SK-N-SH treated with all-trans-retinoic acid at 6 μM for 48 hours (cell line): Measurements from ENCODE around the gene PCP4L1.

ENCODE experiments used
- ATAC-seq: fragments of 200-7000 bp; cut with Tn5 transposase; 3 replicates; pipeline ENCODE4 v1.9.1; 2020; ENCODE audit warnings: mild to moderate bottlenecking, moderate library complexity
- ARNTL ChIP-seq: fragments of 450-650 bp; formaldehyde crosslinking; IDR thresholded peaks from 2 replicates; pipeline ENCODE4 v1.5.0; 2020; ENCODE audit warnings: low read depth, mild to moderate bottlenecking, moderate library complexity, borderline replicate concordance
- CSDC2 ChIP-seq: fragments of 250-450 bp; sonication (Bioruptor Pico); IDR thresholded peaks from 2 replicates; pipeline ENCODE4 v1.5.0; 2020; ENCODE audit warnings: mild to moderate bottlenecking, moderate library complexity
- ESRRG ChIP-seq: fragments of 250-450 bp; sonication (Bioruptor Pico); IDR thresholded peaks from 2 replicates; pipeline ENCODE4 v1.6.1; 2021; ENCODE audit warnings: mild to moderate bottlenecking
- GLIS3 ChIP-seq: fragments of 250-450 bp; sonication (Bioruptor Pico); IDR thresholded peaks from 2 replicates; pipeline ENCODE4 v1.5.0; 2020; ENCODE audit warnings: mild to moderate bottlenecking, moderate library complexity
- PPARA ChIP-seq: fragments of 250-450 bp; sonication (Bioruptor Pico); IDR thresholded peaks from 2 replicates; pipeline ENCODE4 v1.5.0; 2020; ENCODE audit warnings: mild to moderate bottlenecking, borderline replicate concordance
- RARB ChIP-seq: fragments of 250-450 bp; sonication (Bioruptor Pico); IDR thresholded peaks from 2 replicates; pipeline ENCODE4 v1.8.0; 2021; ENCODE audit warnings: mild to moderate bottlenecking, moderate library complexity
- SNAI2 ChIP-seq: fragments of 250-450 bp; sonication (Bioruptor Pico); IDR thresholded peaks from 2 replicates; pipeline ENCODE4 v1.5.0; 2020; ENCODE audit warnings: mild to moderate bottlenecking, moderate library complexity
- TCF4 ChIP-seq: fragments of 250-450 bp; sonication (Bioruptor Pico); IDR thresholded peaks from 2 replicates; pipeline ENCODE4 v1.8.0; 2021; ENCODE audit warnings: mild to moderate bottlenecking, moderate library complexity, borderline replicate concordance
- TOX ChIP-seq: fragments of 250-450 bp; sonication (Bioruptor Pico); IDR thresholded peaks from 2 replicates; pipeline ENCODE4 v1.8.0; 2021; ENCODE audit warnings: mild to moderate bottlenecking, moderate library complexity, borderline replicate concordance
- ZC3H10 ChIP-seq: fragments of 250-450 bp; sonication (Bioruptor Pico); IDR thresholded peaks from 2 replicates; pipeline ENCODE4 v1.5.1; 2021; ENCODE audit warnings: mild to moderate bottlenecking, moderate library complexity
- ZFP3 ChIP-seq: fragments of 250-450 bp; sonication (Bioruptor Pico); IDR thresholded peaks from 2 replicates; pipeline ENCODE4 v1.5.0; 2020; ENCODE audit warnings: mild to moderate bottlenecking, moderate library complexity
- ZFP30 ChIP-seq: fragments of 450-650 bp; formaldehyde crosslinking; IDR thresholded peaks from 2 replicates; pipeline ENCODE4 v1.5.0; 2022; ENCODE audit warnings: mild to moderate bottlenecking, moderate library complexity
- ZNF565 ChIP-seq: fragments of 450-650 bp; formaldehyde crosslinking; conservative IDR thresholded peaks from 2 replicates; pipeline ENCODE4 v1.5.0; 2020; ENCODE audit warnings: low read depth, mild to moderate bottlenecking, moderate library complexity
- ZNF70 ChIP-seq: fragments of 450-650 bp; formaldehyde crosslinking; IDR thresholded peaks from 2 replicates; pipeline ENCODE4 v1.5.0; 2020; ENCODE audit warnings: mild to moderate bottlenecking, moderate library complexity
- TF ChIP-seq, protein P1 (sequence below): fragments of 250-450 bp; sonication (Bioruptor Pico); IDR thresholded peaks from 2 replicates; pipeline ENCODE4 v1.5.1; 2020; ENCODE audit warnings: low read depth, mild to moderate bottlenecking, moderate library complexity
- TF ChIP-seq, protein P2 (sequence below): fragments of 250-450 bp; sonication (Bioruptor Pico); IDR thresholded peaks from 2 replicates; pipeline ENCODE4 v1.5.0; 2020; ENCODE audit warnings: mild to moderate bottlenecking, moderate library complexity
- TF ChIP-seq, protein P3 (sequence below): fragments of 250-450 bp; sonication (Bioruptor Pico); IDR thresholded peaks from 2 replicates; pipeline ENCODE4 v1.8.0; 2020; ENCODE audit warnings: mild to moderate bottlenecking, moderate library complexity, borderline replicate concordance
- TF ChIP-seq, protein P4 (sequence below): fragments of 250-450 bp; sonication (Bioruptor Pico); IDR thresholded peaks from 2 replicates; pipeline ENCODE4 v1.8.0; 2021; ENCODE audit warnings: low read depth, mild to moderate bottlenecking, moderate library complexity, borderline replicate concordance
- TF ChIP-seq, protein P5 (sequence below): fragments of 250-450 bp; sonication (Bioruptor Pico); IDR thresholded peaks from 2 replicates; pipeline ENCODE4 v1.5.1; 2021; ENCODE audit warnings: mild to moderate bottlenecking, moderate library complexity

PCP4L1 gene

DNA sequence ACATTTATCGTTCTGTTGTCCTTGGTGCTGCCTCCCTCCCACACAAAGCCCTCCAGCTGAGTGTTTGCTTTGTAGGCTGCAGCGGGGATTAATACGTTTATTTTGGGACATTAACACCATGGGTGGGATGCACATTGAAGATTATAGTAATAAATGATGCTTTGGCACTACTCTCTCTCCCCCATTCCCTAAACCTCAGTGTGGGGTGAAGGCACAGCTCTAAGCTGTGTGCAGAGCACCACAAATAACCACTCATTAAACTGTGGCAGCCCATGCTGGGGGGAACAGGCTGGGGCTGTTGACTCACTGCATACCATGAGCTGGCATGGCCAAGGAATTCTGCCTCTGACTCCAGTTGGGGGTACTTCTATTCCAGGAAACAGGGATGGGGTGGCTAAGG lies 7.7 kb downstream of the PCP4L1 start:
- TF ChIP-seq, protein P1, sequence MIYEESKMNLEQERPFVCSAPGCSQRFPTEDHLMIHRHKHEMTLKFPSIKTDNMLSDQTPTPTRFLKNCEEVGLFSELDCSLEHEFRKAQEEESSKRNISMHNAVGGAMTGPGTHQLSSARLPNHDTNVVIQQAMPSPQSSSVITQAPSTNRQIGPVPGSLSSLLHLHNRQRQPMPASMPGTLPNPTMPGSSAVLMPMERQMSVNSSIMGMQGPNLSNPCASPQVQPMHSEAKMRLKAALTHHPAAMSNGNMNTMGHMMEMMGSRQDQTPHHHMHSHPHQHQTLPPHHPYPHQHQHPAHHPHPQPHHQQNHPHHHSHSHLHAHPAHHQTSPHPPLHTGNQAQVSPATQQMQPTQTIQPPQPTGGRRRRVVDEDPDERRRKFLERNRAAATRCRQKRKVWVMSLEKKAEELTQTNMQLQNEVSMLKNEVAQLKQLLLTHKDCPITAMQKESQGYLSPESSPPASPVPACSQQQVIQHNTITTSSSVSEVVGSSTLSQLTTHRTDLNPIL (CRISPR knock-in tag), result no peak
- peak; percentile 83 for ATAC-seq

DNA sequence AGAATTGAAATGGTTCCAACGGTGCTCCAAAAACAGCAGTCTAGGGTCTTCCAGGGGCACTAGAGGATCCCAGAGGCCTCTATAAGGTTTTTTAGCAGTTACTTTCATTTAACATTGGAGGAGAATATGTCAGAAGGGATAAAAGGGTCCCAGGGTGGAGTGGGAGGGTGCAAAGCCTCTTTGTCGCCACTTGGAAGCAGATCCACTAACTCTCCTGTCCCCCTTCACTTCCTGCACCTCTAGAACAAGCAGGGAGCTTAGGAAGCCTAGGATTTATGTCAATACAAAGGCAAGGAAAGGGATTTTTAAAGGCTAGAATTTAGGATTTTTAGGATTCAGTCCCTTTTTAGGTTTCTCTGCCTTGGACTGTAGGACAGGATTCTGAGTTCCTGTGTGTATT lies 8.3 kb downstream of the PCP4L1 start:
- TF ChIP-seq, protein P2, sequence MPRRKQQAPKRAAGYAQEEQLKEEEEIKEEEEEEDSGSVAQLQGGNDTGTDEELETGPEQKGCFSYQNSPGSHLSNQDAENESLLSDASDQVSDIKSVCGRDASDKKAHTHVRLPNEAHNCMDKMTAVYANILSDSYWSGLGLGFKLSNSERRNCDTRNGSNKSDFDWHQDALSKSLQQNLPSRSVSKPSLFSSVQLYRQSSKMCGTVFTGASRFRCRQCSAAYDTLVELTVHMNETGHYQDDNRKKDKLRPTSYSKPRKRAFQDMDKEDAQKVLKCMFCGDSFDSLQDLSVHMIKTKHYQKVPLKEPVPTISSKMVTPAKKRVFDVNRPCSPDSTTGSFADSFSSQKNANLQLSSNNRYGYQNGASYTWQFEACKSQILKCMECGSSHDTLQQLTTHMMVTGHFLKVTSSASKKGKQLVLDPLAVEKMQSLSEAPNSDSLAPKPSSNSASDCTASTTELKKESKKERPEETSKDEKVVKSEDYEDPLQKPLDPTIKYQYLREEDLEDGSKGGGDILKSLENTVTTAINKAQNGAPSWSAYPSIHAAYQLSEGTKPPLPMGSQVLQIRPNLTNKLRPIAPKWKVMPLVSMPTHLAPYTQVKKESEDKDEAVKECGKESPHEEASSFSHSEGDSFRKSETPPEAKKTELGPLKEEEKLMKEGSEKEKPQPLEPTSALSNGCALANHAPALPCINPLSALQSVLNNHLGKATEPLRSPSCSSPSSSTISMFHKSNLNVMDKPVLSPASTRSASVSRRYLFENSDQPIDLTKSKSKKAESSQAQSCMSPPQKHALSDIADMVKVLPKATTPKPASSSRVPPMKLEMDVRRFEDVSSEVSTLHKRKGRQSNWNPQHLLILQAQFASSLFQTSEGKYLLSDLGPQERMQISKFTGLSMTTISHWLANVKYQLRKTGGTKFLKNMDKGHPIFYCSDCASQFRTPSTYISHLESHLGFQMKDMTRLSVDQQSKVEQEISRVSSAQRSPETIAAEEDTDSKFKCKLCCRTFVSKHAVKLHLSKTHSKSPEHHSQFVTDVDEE (CRISPR knock-in tag), result no peak
- TF ChIP-seq, protein P3, sequence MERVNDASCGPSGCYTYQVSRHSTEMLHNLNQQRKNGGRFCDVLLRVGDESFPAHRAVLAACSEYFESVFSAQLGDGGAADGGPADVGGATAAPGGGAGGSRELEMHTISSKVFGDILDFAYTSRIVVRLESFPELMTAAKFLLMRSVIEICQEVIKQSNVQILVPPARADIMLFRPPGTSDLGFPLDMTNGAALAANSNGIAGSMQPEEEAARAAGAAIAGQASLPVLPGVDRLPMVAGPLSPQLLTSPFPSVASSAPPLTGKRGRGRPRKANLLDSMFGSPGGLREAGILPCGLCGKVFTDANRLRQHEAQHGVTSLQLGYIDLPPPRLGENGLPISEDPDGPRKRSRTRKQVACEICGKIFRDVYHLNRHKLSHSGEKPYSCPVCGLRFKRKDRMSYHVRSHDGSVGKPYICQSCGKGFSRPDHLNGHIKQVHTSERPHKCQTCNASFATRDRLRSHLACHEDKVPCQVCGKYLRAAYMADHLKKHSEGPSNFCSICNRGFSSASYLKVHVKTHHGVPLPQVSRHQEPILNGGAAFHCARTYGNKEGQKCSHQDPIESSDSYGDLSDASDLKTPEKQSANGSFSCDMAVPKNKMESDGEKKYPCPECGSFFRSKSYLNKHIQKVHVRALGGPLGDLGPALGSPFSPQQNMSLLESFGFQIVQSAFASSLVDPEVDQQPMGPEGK, result no peak
- TF ChIP-seq PPARA, result no peak
- TF ChIP-seq ZC3H10, result no peak
- TF ChIP-seq GLIS3 (CRISPR knock-in tag), result no peak
- TF ChIP-seq RARB (CRISPR knock-in tag), result no peak
- TF ChIP-seq TOX (CRISPR knock-in tag), result no peak
- TF ChIP-seq, protein P4, sequence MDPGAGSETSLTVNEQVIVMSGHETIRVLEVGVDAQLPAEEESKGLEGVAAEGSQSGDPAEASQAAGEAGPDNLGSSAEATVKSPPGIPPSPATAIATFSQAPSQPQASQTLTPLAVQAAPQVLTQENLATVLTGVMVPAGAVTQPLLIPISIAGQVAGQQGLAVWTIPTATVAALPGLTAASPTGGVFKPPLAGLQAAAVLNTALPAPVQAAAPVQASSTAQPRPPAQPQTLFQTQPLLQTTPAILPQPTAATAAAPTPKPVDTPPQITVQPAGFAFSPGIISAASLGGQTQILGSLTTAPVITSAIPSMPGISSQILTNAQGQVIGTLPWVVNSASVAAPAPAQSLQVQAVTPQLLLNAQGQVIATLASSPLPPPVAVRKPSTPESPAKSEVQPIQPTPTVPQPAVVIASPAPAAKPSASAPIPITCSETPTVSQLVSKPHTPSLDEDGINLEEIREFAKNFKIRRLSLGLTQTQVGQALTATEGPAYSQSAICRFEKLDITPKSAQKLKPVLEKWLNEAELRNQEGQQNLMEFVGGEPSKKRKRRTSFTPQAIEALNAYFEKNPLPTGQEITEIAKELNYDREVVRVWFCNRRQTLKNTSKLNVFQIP, result no peak
- no peak for TF ChIP-seq ZFP3 (CRISPR knock-in tag)
- no peak for TF ChIP-seq ZNF565 (CRISPR knock-in tag)
- ATAC-seq, result no peak; the same call in 2 of the 3 replicates

DNA sequence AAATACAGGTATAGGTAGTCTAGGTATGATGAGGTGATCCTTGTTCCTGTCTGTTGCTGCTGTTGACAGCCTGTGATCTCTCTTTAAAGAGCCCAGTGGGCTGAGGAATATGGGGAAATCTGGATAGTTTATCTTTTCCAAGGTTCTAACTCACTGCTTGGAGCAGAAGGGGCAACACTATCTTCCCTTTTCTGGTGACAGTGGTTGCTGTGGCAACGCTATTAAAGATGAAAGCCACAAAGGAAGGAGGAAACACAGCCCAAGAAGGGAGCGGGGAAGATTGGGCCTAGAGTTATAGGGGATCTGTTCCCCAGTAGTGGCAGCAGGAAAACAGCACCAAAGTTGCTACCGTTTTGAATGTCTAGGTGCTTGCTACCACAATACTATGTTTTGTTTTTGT lies 8.8 kb downstream of the PCP4L1 start:
- no peak for TF ChIP-seq CSDC2 (CRISPR knock-in tag)
- TF ChIP-seq TOX (CRISPR knock-in tag), result no peak
- TF ChIP-seq GLIS3 (CRISPR knock-in tag), result no peak
- TF ChIP-seq SNAI2 (CRISPR knock-in tag), result no peak
- TF ChIP-seq, protein P2 (CRISPR knock-in tag), result no peak
- no peak for TF ChIP-seq TCF4 (CRISPR knock-in tag)
- no peak for TF ChIP-seq ARNTL (CRISPR knock-in tag)
- TF ChIP-seq, protein P1 (CRISPR knock-in tag), result no peak
- TF ChIP-seq ZNF70 (CRISPR knock-in tag), result no peak
- no peak for TF ChIP-seq RARB (CRISPR knock-in tag)
- TF ChIP-seq, protein P4, result no peak
- no peak for TF ChIP-seq ZFP30
- no peak for TF ChIP-seq ZNF565 (CRISPR knock-in tag)
- TF ChIP-seq ZFP3 (CRISPR knock-in tag), result no peak
- TF ChIP-seq, protein P5, sequence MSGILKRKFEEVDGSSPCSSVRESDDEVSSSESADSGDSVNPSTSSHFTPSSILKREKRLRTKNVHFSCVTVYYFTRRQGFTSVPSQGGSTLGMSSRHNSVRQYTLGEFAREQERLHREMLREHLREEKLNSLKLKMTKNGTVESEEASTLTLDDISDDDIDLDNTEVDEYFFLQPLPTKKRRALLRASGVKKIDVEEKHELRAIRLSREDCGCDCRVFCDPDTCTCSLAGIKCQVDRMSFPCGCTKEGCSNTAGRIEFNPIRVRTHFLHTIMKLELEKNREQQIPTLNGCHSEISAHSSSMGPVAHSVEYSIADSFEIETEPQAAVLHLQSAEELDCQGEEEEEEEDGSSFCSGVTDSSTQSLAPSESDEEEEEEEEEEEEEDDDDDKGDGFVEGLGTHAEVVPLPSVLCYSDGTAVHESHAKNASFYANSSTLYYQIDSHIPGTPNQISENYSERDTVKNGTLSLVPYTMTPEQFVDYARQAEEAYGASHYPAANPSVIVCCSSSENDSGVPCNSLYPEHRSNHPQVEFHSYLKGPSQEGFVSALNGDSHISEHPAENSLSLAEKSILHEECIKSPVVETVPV (CRISPR knock-in tag), result no peak
- TF ChIP-seq ZC3H10, result no peak
- TF ChIP-seq ESRRG, result no peak
- TF ChIP-seq, protein P3, result no peak
- ATAC-seq, result 0 out of 3 replicates have a peak, but pooled peaks have one; percentile 19
